HG02678 (cell line): ENCODE measurements around the gene CCDC85C.

Experiments
- ATAC-seq: cut with Tn5 transposase; IDR thresholded peaks from one replicate; pipeline ENCODE4 v1.9.1; 2021; ENCODE audit warnings: mild to moderate bottlenecking, moderate library complexity; ENCODE audit not compliant: unreplicated experiment

CCDC85C gene

GRCh38 chr14:99497341-99497740, 106.7 kb downstream of the CCDC85C start:
- no peak for ATAC-seq

- no peak for ATAC-seq
Measured at GRCh38 chr14:99484106-99484505, 119.9 kb downstream of the CCDC85C start.

DNA sequence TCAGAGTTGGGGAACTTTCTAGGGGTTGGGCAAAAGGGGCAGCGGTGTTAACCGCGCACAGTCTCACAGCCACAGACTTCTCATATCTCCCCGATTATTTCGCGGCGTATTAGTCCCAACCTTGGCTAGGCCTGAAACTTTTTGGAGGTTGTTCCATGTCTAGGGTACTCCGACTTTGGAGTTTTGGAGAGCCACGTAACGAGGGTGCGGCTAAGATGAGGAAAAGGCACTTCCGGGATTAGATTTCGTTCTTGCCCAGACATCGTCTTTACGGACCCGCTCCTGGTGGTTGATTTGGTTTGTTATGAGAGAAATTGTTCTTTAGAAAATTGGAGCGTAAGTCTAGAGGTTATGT, 122.3 kb downstream of the CCDC85C start:
- no peak for ATAC-seq

DNA sequence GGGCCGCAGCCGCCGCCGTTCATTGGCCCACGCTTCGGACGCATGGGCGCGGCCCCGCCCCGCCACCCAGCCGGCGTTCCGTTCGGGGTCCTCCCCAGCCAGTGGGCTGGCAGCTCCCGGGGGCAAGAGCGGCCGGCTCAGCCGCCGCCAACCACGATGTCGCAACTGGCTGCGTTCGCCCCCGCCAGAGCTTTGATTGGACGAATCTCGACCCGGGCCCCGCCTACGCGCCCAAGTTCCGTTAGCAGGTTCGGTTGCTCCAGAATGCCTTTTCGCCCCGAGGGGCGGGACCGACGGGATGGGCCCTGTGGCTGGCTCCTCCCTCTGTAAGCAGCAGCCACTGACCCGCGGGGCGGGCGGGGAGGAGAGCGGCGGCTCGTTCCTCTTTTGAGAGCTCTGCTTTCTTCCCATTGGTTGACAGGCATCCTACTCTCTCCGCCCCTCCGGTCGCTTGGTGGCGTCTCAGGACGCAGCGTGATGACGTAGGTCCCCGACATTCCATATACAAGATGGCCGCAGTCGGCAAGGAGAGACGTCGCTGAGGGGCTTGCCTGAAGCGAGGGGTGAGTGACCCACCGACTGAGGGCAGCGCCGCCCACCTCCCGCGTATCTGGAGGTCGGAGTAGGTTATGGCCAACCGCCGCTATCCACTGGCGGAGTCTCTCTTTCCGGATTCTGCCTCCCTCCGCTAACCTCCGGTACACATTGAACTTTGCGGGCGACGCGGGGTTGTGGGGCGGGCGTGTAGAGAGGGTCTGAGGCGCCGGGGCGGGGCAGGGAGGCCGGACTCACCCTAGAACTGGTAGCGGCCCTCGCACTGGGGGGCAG, 122.9 kb downstream of the CCDC85C start, which contains the start of gene CCNK:
Gene CCNK (plus strand): TSS at position 493 of the 828 bp plus-strand sequence. CDS start 11,269 bp downstream, outside the sequence.
- ATAC-seq = peak; percentile 83

- peak; percentile 5 for ATAC-seq
Measured at GRCh38 chr14:99479906-99480869, 123.8 kb downstream of the CCDC85C start, which contains the start of gene SETD3. Gene SETD3, minus strand, starts transcription at chr14:99480859. Its CDS starts 15,054 bp downstream, at chr14:99465805.

GRCh38 chr14:99479160-99479905, 124.7 kb downstream of the CCDC85C start:
- ATAC-seq = no peak

GRCh38 chr14:99478128-99478527, 125.9 kb downstream of the CCDC85C start:
- ATAC-seq = no peak

GRCh38 chr14:99476864-99477263, 127.1 kb downstream of the CCDC85C start:
- ATAC-seq = no peak

- ATAC-seq = no peak
Measured at GRCh38 chr14:99475660-99476059, 128.3 kb downstream of the CCDC85C start.

DNA sequence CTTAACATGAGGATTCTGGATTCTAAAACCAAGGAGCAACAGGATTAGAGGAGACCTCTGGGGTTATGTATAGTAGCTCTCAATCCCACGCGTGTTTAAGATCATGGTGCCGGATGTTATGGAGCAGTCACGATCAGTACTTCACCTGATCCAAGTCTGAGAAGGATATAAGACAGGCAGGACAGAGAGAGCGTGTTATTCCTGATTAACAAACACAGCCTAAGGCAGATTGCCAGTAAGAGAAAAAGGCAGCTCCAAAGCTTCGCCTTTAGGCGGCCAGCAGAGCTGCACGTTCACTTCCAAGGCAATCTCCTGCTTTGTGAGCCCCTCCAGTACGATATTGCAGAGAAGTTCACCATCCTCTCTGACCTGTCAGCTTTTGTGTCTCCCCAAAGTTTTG, 128.8 kb downstream of the CCDC85C start:
- ATAC-seq = no peak

- ATAC-seq = no peak
Measured at GRCh38 chr14:99473458-99473857, 130.5 kb downstream of the CCDC85C start.

GRCh38 chr14:99472937-99473336, 131.1 kb downstream of the CCDC85C start:
- ATAC-seq = no peak

GRCh38 chr14:99471731-99472130, 132.3 kb downstream of the CCDC85C start:
- ATAC-seq = no peak

- no peak for ATAC-seq
Measured at GRCh38 chr14:99468836-99469592, 135.0 kb downstream of the CCDC85C start.

DNA sequence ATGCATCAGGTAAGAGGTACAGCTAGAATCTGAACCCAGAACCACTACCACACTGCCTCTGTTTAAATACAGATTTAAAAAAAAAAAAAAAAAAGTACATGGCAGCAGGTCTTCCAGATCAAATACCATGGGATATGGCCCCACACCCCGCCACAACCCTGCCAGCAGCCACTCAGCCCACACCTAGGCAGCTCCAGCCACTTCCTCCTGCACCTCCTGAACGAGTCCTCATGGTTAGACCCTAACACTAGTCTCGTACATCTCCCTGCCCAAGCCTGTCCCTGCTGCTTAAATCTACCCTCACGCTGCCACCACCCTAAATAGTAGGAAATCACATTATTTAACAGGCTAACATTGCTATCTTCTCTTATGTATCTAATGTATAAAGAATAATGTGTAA, 135.9 kb downstream of the CCDC85C start:
- no peak for ATAC-seq

DNA sequence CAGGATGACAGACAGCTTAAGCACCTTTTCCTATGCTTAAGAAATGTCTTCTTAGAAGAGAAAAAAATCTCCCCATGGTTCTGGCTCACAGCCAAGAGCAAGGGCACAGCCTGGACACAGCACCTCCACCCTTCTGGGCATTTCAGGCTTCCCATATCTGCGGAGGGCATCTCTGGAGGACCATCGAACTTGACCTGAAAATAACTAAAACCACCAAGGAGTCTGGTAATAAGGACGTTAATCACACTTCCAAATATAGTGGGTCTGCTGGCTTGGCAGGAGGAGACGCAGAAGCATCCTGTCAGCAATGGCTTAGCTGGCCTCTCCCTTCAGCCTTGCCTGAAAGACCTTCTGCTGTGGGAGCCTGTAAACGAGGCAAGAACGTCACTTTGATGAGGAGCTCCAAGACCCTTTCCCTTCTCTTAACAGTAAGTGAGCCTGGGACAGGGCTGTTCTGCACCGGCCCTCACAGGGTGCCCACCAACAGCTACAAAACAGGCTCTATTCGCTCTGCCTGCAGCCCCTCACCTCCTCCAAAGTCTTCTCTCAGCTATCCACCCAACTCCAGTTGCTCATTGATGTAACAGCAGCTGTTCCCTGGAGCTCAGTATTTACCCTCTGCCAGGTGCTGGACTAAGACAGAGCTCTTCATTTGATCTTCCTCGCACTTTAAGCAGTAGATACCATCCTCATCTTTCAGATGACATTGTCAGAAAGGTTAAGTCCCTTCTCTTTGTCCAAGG, 136.5 kb downstream of the CCDC85C start:
- no peak for ATAC-seq

- ATAC-seq = no peak
Measured at GRCh38 chr14:99466758-99467157, 137.2 kb downstream of the CCDC85C start.

DNA sequence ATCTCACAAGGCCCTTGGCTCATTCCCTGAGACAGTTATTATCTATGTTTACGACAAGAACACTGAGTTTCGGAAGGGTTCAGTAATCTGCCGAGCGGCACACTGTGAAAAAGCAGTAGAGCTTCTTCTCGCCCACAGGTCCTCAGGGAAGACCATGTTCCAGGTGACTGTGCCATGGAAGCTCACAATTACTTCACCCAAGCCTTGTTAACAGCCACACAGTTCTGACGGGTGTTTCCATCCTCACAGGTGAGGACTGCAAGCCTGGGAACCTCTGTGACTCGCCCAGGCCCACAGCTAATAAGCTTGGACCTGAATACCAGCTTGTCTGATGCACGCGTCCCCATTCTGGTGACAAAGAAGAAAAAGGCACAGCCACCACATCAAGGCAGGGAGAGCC, 138.7 kb downstream of the CCDC85C start:
- ATAC-seq = no peak

DNA sequence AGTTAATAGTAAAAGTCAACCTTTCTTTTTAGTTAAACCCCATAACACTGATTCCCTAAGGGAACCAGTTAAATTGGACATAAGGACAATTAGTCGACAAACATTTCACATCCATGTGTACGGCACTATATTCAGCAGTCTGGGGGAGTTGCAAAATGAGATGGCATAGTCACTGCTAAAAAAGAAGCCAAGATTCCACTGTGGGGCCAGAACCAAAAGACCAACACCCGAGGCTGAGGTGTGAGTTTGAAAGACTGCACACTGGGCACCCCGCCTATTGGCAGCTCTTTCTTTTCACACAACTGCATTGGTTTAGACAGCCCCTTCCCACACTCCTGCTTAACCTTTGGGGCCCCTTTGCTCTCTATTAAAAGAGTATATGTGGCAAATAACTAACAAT, 140.0 kb downstream of the CCDC85C start:
- ATAC-seq = no peak
